WI38 (cell line): Measurements from ENCODE around the gene DAPK1.

ENCODE experiments used
- H3K4me3 ChIP-seq: 2 replicates; pipeline ENCODE4 v1.5.1; 2011; ENCODE audit warnings: low read depth, mild to moderate bottlenecking, control low read depth, low read length
- TF ChIP-seq, protein P1 (sequence below): IDR thresholded peaks from 2 replicates; pipeline ENCODE4 v1.5.1; 2012; ENCODE audit warnings: low read depth, mild to moderate bottlenecking, control low read depth, low read length

Gene DAPK1

DNA sequence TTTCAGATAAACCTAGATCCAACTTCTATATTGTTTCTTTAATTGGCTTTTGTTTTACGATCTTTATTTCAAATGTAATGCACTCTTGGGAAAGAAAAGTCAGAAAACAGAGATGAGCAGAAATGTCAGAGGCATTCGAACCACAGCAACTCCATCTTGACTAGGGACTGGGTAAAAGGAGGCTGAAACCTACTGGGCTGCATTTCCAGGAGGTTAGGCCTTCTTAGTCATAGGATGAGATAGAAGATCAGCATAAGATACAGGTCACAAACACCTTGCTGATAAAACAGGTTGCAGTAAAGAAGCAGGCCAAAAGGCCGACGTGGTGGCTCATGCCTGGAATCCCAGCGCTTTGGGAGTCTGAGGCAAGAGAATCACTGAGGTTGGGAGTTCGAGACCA is 30.5 kb upstream of the DAPK1 start:
- TF ChIP-seq, protein P1, sequence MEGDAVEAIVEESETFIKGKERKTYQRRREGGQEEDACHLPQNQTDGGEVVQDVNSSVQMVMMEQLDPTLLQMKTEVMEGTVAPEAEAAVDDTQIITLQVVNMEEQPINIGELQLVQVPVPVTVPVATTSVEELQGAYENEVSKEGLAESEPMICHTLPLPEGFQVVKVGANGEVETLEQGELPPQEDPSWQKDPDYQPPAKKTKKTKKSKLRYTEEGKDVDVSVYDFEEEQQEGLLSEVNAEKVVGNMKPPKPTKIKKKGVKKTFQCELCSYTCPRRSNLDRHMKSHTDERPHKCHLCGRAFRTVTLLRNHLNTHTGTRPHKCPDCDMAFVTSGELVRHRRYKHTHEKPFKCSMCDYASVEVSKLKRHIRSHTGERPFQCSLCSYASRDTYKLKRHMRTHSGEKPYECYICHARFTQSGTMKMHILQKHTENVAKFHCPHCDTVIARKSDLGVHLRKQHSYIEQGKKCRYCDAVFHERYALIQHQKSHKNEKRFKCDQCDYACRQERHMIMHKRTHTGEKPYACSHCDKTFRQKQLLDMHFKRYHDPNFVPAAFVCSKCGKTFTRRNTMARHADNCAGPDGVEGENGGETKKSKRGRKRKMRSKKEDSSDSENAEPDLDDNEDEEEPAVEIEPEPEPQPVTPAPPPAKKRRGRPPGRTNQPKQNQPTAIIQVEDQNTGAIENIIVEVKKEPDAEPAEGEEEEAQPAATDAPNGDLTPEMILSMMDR = no peak
- no peak overlapping the region for H3K4me3 ChIP-seq

DNA sequence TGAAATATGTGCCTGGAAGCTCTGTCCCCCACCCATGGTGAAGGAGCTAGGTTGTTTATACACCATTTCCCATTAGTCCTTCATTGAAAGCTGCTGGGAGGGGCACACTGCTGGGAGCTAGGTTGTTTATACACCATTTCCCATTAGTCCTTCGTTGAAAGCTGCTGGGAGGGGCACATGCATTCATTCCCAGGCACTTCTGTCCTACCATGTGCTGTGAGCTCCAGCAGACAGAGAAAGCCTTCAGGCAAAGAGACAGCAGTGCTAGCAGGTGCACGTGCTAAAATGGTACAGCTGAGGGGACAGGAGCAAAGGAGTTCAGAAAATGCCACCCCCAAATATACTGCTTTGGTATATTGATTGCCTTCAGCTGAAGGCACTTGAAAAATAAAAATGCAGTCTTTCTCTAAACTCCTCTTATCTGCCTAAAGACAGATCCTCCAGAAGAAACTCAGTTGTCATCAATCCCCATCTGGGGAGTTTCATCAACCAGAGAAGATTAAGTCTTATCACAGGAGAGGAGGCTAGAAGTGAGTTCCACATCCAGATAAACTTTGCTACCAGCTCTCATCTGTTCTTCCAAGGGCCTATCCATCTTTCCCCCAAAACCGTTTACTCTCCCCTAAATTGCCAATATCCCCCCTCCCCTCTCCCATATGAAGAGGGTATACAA is 27.7 kb upstream of the DAPK1 start:
- TF ChIP-seq, protein P1 = no peak

DNA sequence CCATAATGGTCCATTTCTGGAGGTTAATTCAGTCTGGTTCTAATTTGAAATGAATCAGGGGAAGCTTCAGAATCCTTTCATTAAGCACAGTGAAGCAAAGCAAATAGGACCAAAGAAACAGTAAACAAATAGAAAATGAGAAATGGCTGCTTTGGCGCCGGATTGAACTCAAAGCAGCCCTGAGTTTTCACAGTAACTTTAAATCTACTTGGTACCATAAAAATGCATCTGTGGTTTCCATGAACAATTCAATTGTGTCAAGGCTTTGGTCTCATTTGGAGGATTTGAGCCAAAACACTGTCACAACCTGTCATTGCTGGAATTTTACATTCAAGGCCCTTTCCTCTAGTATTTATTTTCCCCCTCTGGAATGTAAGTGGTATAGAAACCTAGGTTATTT is 25.9 kb upstream of the DAPK1 start:
- TF ChIP-seq, protein P1 = no peak
- H3K4me3 ChIP-seq = no peak overlapping the region

More for the DNA sequence above, 27.7 kb upstream of the DAPK1 start:
- H3K4me3 ChIP-seq = no peak overlapping the region

DNA sequence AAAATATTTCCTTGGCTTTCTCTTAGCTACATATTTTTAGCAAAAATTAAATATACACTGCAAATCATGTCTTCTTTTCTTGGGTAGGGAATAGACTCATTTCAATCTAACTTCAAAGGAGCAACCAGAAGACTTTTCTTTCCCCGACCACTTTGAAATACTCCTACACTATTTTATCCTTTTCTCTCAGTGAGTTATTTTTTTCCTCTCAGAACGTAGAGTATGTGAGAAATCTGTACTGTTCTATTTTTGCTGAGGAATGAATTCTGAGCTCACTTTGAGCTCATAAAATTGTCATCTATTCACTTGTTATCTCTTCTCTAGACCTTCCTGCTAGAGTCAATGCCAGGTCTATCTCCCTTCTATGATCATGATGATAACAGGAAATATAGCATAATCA is 22.2 kb upstream of the DAPK1 start:
- no peak overlapping the region for H3K4me3 ChIP-seq
- TF ChIP-seq, protein P1 = no peak

DNA sequence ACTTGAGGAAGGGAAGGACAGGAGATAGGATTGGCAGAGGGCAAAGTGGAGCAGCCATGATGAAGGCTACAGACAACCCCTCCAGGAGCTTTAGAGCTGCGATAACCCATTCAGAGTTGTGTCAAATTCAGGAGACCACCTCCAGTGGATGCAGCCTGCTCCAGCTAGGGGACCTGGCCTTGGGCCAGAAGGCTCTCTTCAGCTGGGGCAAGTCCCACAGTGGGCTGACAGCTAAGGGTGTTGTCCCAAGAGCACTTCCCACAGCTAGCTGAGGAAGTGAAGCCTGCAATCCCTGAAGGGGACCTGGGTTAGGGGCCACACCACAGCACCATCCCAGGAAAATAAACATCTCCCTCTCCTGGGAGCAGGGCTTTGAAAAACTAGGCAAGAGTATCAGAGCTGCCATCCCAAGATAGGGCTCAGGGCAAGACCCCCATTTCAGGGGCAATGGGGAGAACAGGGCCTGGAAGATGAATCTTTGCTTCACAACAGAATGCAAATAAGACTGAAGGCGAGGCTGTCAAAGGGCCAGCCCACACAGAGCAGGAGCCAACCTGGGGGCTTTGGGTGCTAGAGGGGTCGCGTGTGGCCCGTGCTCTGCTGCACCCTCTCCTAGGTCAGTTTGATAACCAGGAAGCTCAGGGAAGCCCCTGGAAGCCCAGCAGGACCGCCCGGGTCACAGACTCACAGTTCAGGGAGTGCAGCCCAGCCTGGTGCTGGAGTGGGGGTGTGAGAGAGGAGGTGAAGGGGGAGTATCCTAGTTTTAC is 19.3 kb upstream of the DAPK1 start:
- H3K4me3 ChIP-seq = no peak overlapping the region
- TF ChIP-seq, protein P1 = no peak

DNA sequence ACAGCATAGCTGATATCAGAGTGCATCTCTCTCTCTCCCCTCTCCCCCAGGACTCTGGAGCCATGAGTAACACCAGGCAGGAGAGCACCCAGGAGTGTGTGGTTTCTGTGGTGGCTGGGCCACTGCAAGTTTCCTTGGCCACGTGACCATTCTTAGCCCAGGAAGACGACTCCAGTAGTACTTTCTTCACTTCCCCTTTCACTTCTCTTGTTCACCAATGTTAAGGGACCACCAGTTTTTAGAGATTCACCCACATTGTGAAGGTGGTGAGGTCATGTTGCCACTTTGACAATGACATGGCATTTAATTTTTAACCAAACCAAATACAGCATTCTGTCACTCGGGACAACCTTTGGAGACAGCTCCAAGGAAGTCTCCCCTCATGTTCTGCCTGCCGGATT is 17.9 kb upstream of the DAPK1 start:
- TF ChIP-seq, protein P1 = no peak
- no peak overlapping the region for H3K4me3 ChIP-seq
